ENCODE data around the gene CRYBG1.

CRYBG1 gene

GRCh38 chr6:106360410-106360988, at the start of gene CRYBG1:
CRYBG1 (plus strand) TSS chr6:106360717; CDS start chr6:106360909, 192 bp downstream.
- H3K9me3 ChIP-seq (ENCODE audit: low read depth, low read length) = no peaks in the 10 kb centered on the region
- DNase-seq (ENCODE audit: low read depth, low spot score) = no peak
- H3K9ac ChIP-seq (ENCODE audit: insufficient read length) = no peak within 1 kb of the TSS
- peak within 1 kb of the TSS; percentile 77 for H3K4me3 ChIP-seq
- no peaks in the 10 kb centered on the region for H3K36me3 ChIP-seq (ENCODE audit: insufficient read depth, low read length)
- no peak within 1 kb of the TSS for H3K27ac ChIP-seq
- TF ChIP-seq POLR2AphosphoS5 (IDR thresholded peaks at IDR 0.05; ENCODE audit: borderline replicate concordance, low read depth, low read length) (no peak), EZH2 (IDR thresholded peaks at IDR 0.05) (no peak), FOXP2 (optimal IDR thresholded peaks at IDR 0.05; ENCODE audit: control extremely low read depth, extremely low read length, insufficient read depth) (no peak)

GRCh38 chr6:106315765-106316374, 44.6 kb upstream of the CRYBG1 start:
- no peak for TF ChIP-seq POLR2AphosphoS5 (IDR thresholded peaks at IDR 0.05; ENCODE audit: borderline replicate concordance, low read depth, low read length)
- no peak for TF ChIP-seq EZH2 (IDR thresholded peaks at IDR 0.05)
- no peak for TF ChIP-seq FOXP2 (optimal IDR thresholded peaks at IDR 0.05; ENCODE audit: control extremely low read depth, extremely low read length, insufficient read depth)
- DNase-seq (ENCODE audit: low read depth, low spot score) = no peak
- Histone ChIP-seq H3K4me3 (no peak overlapping the region), H3K36me3 (ENCODE audit: insufficient read depth, low read length) (peaks cover 39% of the 10 kb centered on the region), H3K9me3 (ENCODE audit: low read depth, low read length) (0 out of 2 replicates have a peak, but pooled peaks cover 5% of the 10 kb centered on the region), H3K27ac (no peak overlapping the region), H3K9ac (ENCODE audit: insufficient read length) (no peak overlapping the region)

GRCh38 chr6:106316375-106316766, 44.1 kb upstream of the CRYBG1 start:
- Histone ChIP-seq H3K27ac (no peak overlapping the region), H3K9me3 (ENCODE audit: low read depth, low read length) (0 out of 2 replicates have a peak, but pooled peaks cover 5% of the 10 kb centered on the region), H3K4me3 (no peak overlapping the region), H3K9ac (ENCODE audit: insufficient read length) (no peak overlapping the region), H3K36me3 (ENCODE audit: insufficient read depth, low read length) (peaks cover 35% of the 10 kb centered on the region)
- DNase-seq (ENCODE audit: low read depth, low spot score) = no peak
- no peak for TF ChIP-seq FOXP2 (optimal IDR thresholded peaks at IDR 0.05; ENCODE audit: control extremely low read depth, extremely low read length, insufficient read depth)
- no peak for TF ChIP-seq POLR2AphosphoS5 (IDR thresholded peaks at IDR 0.05; ENCODE audit: borderline replicate concordance, low read depth, low read length)
- TF ChIP-seq EZH2 (IDR thresholded peaks at IDR 0.05) = no peak

GRCh38 chr6:106318061-106318460, 42.5 kb upstream of the CRYBG1 start:
- Histone ChIP-seq H3K27ac (peak overlapping the region; percentile 53; the same call in 1 of the 2 replicates), H3K4me3 (peak overlapping the region; percentile 23; the same call in 1 of the 2 replicates), H3K9ac (ENCODE audit: insufficient read length) (no peak overlapping the region), H3K36me3 (ENCODE audit: insufficient read depth, low read length) (peaks cover 27% of the 10 kb centered on the region), H3K9me3 (ENCODE audit: low read depth, low read length) (0 out of 2 replicates have a peak, but pooled peaks cover 5% of the 10 kb centered on the region)
- no peak for TF ChIP-seq POLR2AphosphoS5 (IDR thresholded peaks at IDR 0.05; ENCODE audit: borderline replicate concordance, low read depth, low read length)
- no peak for TF ChIP-seq EZH2 (IDR thresholded peaks at IDR 0.05)
- TF ChIP-seq FOXP2 (optimal IDR thresholded peaks at IDR 0.05; ENCODE audit: control extremely low read depth, extremely low read length, insufficient read depth) = no peak
- no peak for DNase-seq (ENCODE audit: low read depth, low spot score)

GRCh38 chr6:106318851-106319250, 41.7 kb upstream of the CRYBG1 start:
- H3K9ac ChIP-seq (ENCODE audit: insufficient read length) = no peak overlapping the region
- 0 out of 2 replicates have a peak, but pooled peaks cover 4% of the 10 kb centered on the region for H3K9me3 ChIP-seq (ENCODE audit: low read depth, low read length)
- peaks cover 19% of the 10 kb centered on the region for H3K36me3 ChIP-seq (ENCODE audit: insufficient read depth, low read length)
- DNase-seq (ENCODE audit: low read depth, low spot score) = peak; percentile 60
- peak overlapping the region; percentile 53; the same call in 1 of the 2 replicates for H3K27ac ChIP-seq
- H3K4me3 ChIP-seq = peak overlapping the region; percentile 23
- TF ChIP-seq POLR2AphosphoS5 (IDR thresholded peaks at IDR 0.05; ENCODE audit: borderline replicate concordance, low read depth, low read length) = no peak
- TF ChIP-seq EZH2 (IDR thresholded peaks at IDR 0.05) = no peak
- TF ChIP-seq FOXP2 (optimal IDR thresholded peaks at IDR 0.05; ENCODE audit: control extremely low read depth, extremely low read length, insufficient read depth) = no peak

- H3K9me3 ChIP-seq (ENCODE audit: low read depth, low read length) = no peaks in the 10 kb centered on the region
- H3K27ac ChIP-seq = no peak overlapping the region
- no peak for DNase-seq (ENCODE audit: low read depth, low spot score)
- no peaks in the 10 kb centered on the region for H3K36me3 ChIP-seq (ENCODE audit: insufficient read depth, low read length)
- no peak overlapping the region for H3K9ac ChIP-seq (ENCODE audit: insufficient read length)
- TF ChIP-seq POLR2AphosphoS5 (IDR thresholded peaks at IDR 0.05; ENCODE audit: borderline replicate concordance, low read depth, low read length) (no peak), FOXP2 (optimal IDR thresholded peaks at IDR 0.05; ENCODE audit: control extremely low read depth, extremely low read length, insufficient read depth) (no peak), EZH2 (IDR thresholded peaks at IDR 0.05) (no peak)
- no peak overlapping the region for H3K4me3 ChIP-seq
Observed at GRCh38 chr6:106321940-106322339, 38.6 kb upstream of the CRYBG1 start.

- Histone ChIP-seq H3K4me3 (peak overlapping the region; percentile 90), H3K27ac (no peak overlapping the region), H3K9me3 (ENCODE audit: low read depth, low read length) (no peaks in the 10 kb centered on the region), H3K9ac (ENCODE audit: insufficient read length) (peak overlapping the region; percentile 88), H3K36me3 (ENCODE audit: insufficient read depth, low read length) (no peaks in the 10 kb centered on the region)
- no peak for DNase-seq (ENCODE audit: low read depth, low spot score)
- no peak for TF ChIP-seq FOXP2 (optimal IDR thresholded peaks at IDR 0.05; ENCODE audit: control extremely low read depth, extremely low read length, insufficient read depth)
- no peak for TF ChIP-seq EZH2 (IDR thresholded peaks at IDR 0.05)
- TF ChIP-seq POLR2AphosphoS5 (IDR thresholded peaks at IDR 0.05; ENCODE audit: borderline replicate concordance, low read depth, low read length) = no peak
Observed at GRCh38 chr6:106324726-106325335, 35.7 kb upstream of the CRYBG1 start.

All from SK-N-MC (cell line).